Thyroid gland (tissue), 4 donors: ENCODE data around the gene SOCS7.
A peak's percentile ranks its signal among the peaks of the same experiment; 100 is the strongest.

Source experiments
- CTCF ChIP-seq, 6 experiments: fragments of 200-600 bp in 3 of 6; fragments of 450-650 bp in 3 of 6; sonication (generic) in 3 of 6; IDR thresholded peaks; one replicate each; pipeline ENCODE4 v1.5.1; 2016 to 2019; ENCODE audit warnings: antibody characterized with exemption in 6 of 6, mild to moderate bottlenecking in 2 of 6, inconsistent platforms in 1 of 6, moderate library complexity in 1 of 6
- POLR2A ChIP-seq, 2 donors: fragments of 450-650 bp; IDR thresholded peaks; one replicate each; pipeline ENCODE4 v1.6.1; 2017; ENCODE audit warnings: antibody characterized with exemption in 2 of 2, mild to moderate bottlenecking in 2 of 2, moderate library complexity in 1 of 2

DNA sequence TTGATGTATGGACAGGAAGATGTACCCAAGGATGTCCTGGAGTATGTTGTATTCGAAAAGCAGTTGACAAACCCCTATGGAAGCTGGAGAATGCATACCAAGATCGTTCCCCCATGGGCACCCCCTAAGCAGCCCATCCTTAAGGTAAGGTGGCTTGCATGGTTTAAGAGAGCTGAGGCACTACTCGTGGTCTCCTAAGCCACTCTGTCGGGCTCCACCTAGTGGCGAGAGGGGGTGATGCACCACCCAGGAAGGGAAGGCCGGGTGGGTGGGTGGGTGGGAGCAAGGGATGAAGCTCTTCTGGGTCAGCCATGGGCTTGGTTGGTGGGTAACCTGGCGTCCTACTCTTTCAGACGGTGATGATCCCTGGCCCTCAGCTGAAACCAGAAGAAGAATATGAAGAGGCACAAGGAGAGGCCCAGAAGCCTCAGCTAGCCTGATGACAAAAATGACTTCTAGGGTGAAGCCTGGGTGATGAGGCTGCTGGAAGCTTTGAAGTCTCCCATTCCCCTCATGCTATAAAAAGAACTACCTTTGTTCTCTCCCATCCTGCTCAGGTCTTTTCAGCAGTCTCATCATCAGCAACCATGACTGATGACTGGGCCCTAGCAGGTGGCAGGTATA, 29.4 kb upstream of the SOCS7 start:
- peak in 5 of 6 experiments; percentile 22 to 87 (median 36) for TF ChIP-seq CTCF (IDR thresholded peaks at IDR 0.05)
- TF ChIP-seq POLR2A (IDR thresholded peaks at IDR 0.05), result no peak
